GM21529 (cell line): ENCODE data around the gene BMP5.

Source experiments
- ATAC-seq: cut with Tn5 transposase; IDR thresholded peaks from one replicate; pipeline ENCODE4 v1.9.1; 2021; ENCODE audit not compliant: unreplicated experiment

The BMP5 gene

DNA sequence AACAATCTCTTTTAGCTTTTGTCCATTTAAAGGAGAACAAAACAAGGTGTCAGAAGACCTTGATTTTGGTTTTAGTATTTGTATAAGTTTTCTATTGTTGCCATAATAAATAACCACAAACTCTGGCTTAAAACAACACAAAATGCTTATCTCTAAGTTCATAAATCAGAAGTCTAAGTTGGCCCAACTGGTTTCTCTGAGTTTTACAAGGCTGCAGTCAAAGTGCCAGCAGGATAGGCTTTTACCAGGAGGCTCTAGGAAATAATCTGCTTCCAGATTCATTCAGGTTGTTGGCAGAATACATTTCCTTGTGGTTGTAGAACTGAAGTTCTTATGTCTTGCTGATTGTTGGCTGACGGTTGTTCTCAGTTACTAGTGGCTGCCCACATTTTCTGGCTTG, 149.2 kb downstream of the BMP5 start:
- no peak for ATAC-seq

- no peak for ATAC-seq
Measured at GRCh38 chr6:55714831-55715230, 160.6 kb downstream of the BMP5 start.

DNA sequence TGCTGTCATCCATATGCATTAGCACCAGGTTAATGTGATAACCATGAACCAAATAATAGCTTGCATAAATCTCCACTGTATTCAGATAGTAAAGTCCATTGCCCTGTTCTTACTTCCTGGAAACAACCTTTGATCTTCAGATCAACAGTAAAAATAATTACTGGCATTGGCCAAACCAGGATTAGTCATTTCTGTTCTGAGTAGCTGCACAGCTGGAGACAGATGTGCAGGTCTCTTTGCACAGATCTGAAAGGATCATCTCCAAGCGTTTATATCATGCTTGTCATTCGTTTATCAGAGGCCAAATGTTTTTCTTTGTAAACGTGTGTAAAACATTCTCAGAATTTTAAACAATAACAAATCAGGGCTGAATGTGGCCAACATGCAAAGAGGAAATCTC, 162.0 kb downstream of the BMP5 start:
- ATAC-seq = no peak

DNA sequence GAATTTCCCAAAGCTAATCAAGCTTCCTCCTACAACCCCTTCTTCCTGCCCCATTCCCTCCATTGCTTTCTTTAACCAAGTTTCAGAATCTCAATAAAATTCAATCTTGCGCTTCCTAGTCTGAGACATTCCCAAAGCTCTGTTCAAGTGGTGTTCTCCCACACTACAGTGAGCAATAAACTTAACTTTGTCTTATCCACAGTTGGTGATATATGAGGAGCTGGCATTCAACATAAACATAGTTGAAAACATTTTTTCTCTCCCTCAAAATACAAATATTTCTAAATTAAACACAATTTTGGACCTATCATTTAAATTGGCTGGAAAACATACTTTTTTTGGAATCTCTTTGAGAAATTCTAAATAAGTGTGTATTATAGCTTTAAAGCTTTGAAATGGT, 166.7 kb downstream of the BMP5 start:
- ATAC-seq = no peak

- ATAC-seq = no peak
Measured at GRCh38 chr6:55705451-55706440, 169.6 kb downstream of the BMP5 start.

DNA sequence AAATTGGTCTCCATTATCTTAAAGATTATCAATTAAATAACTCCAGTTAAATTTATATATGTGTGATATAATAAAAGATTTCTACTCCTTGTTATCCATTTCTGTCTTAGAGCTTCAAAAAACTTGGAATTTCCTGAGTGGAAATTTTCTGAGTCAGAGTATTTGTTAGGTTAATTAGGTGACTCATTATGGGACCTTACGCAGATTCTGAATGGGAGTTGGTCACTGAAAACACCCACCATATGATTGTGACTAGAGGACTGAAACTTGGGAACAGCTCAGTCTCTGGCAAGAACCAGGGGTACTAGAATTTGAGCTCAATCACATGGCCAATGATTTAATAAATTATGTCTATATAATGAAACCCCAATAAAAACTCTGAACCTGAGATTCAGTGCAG, 171.0 kb downstream of the BMP5 start:
- ATAC-seq = no peak
